ENCODE data around the gene EFR3B.
"Not testable (repeated sequence)": the region's sequence is repeated elsewhere in the genome, so short reads cannot be mapped to it uniquely, and the experiment has no call there.

EFR3B gene, protein sequence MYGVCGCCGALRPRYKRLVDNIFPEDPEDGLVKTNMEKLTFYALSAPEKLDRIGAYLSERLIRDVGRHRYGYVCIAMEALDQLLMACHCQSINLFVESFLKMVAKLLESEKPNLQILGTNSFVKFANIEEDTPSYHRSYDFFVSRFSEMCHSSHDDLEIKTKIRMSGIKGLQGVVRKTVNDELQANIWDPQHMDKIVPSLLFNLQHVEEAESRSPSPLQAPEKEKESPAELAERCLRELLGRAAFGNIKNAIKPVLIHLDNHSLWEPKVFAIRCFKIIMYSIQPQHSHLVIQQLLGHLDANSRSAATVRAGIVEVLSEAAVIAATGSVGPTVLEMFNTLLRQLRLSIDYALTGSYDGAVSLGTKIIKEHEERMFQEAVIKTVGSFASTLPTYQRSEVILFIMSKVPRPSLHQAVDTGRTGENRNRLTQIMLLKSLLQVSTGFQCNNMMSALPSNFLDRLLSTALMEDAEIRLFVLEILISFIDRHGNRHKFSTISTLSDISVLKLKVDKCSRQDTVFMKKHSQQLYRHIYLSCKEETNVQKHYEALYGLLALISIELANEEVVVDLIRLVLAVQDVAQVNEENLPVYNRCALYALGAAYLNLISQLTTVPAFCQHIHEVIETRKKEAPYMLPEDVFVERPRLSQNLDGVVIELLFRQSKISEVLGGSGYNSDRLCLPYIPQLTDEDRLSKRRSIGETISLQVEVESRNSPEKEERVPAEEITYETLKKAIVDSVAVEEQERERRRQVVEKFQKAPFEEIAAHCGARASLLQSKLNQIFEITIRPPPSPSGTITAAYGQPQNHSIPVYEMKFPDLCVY

DNA sequence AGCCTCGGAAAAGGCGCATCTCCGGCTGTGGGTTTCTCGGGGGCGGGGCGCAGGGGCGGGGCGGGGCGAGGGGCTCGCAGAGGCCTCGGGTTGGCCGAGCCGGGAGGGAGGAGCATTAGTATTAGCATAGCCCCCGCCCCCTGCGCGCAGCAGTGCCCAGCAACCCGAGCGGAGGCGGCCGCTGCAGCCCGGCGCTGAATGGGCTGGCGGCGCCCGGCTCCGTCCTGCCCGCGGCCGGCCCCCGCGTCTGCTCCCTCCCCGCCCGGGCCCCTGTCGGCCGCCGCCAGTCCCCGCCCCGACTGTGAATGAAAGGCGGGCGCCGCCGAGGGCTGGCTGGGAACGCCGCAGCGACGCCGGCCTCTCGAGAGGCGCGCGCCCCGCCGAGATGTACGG, at the start of gene EFR3B:
TSS of gene EFR3B (plus strand) at position 149 of the 393 bp plus-strand sequence. CDS start at position 386, 237 bp downstream.
- peak; percentile 86 for DNase-seq

DNA sequence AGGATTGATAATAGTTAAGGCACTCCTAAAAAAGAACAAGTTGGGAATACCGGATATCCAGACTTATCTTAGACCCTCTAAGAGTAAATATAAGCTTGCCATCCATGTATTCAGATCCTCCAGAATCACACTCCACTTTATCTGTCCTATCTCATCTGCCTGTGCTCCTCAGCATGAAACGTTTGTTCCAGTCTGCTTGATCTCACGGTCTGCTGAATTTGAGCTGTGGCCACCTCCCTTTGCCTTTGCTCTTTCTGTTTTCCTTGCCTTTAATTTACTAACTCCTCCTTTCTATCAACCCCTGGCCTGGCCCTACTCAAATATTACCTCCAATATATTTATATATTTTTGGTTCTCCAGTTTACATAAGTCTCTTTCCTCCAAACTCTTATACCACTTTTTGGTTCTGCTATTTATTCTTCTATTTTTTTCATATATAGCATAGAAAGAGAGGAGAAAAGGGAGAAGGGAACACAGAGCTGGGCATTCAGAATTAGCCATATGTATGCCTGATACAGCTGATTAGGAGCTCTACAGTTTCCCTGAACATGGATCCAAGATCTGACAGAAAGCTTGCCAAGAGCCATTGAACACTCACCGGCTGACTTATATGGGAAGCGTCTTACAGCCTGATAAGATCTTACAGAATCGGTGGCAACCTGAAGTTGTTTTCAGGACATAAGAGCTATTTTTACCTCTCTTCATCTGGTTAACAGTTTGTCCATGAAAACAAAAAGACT, 48.3 kb upstream of the EFR3B start:
- DNase-seq = peak; percentile 39

DNA sequence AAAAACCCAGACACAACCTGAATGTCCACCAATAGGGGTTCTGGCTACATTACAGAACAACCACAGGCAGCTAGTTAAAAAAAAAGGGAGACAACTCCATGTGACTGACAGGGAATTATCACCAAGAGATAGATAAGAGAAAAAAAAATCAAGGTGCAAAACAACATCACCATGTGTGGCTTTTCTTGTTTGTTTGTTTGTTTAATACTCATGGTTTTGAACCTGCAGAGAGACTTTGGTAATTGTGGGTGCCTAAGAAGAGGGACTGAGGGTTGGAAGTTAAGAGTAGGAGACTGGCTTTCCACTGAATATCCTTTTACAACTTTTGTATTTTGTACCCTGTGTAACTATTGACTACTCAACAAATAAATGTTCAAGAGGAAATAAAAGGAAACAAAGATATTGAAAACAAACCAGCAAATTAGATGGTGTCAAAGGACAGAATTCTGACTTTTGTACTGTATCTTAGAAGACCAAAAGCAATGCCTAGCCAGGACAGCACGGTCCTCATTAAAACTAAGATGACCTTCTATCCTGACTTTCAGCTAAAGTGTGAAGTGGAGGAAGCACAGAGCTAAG, 47.6 kb upstream of the EFR3B start:
- DNase-seq = no peak

DNA sequence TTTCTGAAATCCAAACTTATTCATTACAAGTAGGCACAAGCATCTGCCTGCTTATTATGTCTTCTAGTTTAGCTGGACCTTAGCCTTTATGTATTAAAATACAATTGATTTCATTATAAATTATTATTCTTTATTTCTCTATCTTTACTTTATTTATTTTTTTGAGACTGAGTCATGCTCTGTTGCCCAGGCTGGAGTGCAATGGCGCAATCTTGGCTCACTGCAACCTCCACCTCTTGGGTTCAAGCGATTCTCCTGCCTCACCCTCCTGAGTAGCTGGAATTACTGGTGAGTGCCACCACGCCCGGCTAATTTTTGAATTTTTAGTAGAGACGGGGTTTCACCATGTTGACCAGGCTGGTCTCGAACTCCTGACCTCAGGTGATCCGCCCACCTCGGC, 42.8 kb upstream of the EFR3B start:
- DNase-seq = not testable (repeated sequence)

DNA sequence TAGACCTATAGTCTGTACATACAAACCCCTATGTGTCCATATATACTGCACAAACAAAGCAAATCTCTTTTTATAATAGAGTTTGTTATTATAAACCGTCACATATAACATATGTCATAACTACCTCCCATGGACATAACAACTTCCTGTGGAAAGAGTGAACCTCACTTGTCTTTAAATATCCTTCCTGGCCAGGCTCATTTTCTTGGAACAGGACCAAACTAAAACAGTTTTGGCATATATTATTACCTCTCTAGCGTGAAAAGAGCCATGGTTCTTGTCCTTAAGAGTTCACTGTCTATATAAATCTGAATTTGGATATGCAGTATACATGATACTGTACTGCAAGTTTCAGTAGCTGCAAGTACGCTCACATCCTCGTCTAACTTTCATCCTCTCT, 41.8 kb upstream of the EFR3B start:
- no peak for DNase-seq

DNA sequence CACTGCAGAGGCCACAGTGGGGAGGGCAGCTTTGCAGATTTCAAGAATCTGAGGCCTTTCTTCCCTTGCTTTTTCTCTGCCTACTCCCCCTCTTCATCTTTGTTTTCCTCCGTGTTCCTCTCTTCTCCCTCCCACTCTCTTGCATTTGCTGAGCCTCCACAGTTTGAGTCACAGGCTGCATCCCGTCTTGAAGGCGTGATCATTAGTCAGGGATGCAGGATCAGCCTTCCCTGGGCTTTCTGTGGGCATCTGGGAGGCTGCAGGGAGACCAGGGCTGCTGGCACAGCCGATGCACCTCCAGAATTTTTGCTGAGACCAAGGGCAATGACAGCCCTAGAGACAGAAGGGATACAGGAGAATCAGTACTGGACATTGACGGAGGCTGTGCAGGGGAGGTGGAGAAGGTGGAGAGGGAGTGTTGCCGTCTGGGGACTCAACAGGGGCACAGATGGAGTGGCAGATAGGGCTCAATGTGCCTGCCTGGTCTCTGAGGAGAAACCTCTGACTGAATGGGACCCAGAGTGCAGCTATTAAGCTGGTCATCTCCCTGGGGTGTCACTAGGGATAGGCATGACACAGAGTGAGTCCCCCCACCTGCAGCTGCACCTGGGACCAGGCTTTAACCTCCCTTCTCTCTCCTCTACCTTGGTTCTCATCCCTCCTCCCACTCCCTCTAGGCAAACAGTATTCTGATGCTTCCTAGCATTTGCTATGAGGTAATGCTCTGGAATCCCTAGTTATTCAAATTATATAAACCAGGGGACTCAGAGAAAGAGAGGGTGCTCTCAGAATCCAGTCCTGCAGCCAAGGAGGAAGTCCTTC, 41.2 kb upstream of the EFR3B start:
- DNase-seq = no peak

DNA sequence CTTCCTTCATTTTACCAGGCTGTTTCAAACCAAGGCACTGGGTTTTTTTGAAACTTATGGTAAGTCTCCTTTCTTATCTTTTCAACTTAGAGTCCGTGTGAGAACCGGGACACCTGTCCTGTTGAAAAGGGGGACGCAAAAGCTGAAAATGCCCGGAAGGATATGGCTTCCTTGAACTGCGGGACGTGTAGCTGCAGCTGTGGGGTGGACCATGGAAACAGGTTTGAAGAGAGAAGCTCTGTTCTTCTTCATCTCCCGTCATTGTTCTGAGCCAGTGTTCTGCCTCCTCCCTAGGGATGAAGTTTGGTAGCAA, 40.6 kb upstream of the EFR3B start:
- DNase-seq = no peak

DNA sequence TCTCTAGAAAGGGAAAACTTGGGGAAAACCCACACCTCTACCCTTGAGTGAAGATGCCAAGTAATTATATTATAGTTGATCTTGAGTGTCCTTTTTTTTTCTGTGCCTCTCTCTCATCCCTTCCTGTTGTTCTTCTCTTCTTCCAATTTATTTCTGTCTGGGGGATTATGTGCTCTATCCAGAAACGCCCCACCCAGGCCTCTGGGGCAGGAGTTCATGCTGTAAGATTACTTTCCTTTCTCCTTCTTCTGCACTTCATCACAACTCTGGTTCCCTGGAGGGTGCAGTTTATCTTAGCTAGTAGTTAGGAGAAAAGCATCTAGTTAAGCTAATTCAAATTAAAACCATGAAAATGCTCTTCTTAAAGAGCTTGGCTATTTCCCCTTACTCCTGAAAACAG, 39.8 kb upstream of the EFR3B start:
- no peak for DNase-seq

DNA sequence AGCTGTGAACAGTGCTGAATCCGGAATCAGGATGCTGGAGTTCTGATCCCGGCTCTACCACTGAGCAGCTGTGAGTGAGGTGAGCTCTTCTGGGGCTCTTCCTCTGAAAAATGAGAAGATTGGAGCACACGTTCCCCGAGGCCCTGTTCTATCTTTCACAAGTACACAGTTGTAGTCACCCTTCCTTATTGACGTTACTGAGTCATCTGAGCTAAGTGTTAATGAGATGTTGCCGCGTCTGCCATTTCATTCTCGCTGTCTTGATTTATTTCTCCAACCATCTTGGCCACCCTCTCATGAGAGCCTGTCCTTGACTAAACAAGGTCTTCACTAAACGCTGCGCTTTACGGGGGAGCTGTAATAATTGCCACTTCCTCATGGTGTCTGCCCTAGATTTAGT, 31.9 kb upstream of the EFR3B start:
- no peak for DNase-seq

DNA sequence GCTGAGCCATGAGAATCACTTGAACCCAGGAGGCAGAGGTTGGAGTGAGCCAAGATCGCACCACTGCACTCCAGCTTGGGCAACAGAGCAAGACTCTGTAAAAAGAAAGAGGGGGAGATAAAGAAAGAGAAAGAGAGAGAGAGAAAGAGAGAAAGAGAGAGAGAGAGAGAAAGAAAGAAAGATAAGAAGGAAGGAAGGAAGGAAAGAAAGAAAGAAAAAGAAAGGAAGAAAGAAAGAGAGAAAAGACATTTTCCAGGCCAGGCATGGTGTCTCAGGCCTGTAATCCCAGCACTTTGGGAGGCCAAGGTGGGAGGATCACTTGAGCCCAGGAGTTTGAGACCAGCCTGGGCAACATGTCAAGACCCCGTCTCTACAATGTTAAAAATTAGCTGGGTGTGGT, 30.5 kb upstream of the EFR3B start:
- not testable (repeated sequence) for DNase-seq

DNA sequence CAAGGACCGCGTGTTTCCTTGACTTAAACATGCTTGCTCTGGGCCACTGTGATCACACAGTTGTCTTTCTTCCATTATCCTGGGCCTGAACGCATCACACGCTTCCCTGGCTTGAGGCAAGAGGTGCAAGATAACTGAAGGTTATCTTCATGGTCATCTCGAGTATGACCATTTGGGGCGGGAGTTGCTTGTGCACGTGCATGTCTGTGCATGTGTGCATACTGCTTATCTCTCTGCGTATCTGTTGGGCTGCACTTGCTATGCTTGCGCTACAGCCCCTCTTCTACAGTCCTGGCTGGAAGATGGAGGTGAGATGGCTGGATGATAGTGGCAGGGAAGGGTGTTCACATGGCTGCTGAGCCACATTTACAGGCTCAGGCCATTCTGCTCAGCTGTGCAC, 27.2 kb upstream of the EFR3B start:
- DNase-seq = no peak

DNA sequence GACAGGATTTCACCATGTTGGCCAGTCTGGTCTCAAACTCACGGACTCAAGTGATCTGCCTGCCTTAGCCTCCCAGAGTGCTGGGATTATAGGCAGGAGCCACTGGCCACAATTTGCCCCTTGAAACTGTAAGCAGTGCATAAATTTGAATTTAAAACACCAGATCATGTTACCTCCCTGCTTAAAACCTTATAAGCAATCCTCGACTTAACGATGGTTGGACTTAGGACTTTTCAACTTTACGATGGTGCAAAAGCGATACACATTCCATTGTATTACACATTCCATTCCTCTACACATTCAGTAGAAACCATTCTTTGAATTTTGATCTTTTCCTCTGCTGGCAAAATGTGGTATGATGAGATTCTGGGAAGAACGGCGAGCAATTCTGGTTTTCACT, 23.2 kb upstream of the EFR3B start:
- DNase-seq = peak; percentile 67

DNA sequence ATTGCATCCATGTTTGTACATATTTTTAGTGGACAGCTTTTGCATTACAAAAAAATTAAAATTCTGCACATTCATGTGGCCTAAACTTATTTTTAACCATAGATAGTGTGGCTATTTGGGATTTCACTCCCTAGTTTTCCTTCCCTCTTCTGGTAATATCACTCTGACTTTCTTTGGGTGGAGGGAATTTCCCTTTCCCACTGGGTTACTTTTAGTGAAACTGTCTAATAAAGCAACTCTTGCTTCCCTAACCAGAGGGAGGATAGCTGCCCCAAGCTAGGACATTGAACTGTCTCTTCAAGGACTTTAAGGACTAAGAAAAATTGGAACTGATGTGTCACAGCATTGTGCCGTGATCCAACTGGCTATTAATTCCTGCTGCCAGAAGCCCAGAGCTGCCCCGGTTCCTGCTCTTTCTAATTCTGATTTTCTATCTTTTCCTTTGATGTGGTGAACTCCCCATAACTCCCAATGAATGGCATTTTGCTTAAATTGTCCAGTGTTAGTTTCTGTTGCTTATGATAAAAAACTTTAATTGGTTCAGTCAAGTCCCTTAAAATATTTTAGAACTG, 20.0 kb upstream of the EFR3B start:
- DNase-seq = no peak

DNA sequence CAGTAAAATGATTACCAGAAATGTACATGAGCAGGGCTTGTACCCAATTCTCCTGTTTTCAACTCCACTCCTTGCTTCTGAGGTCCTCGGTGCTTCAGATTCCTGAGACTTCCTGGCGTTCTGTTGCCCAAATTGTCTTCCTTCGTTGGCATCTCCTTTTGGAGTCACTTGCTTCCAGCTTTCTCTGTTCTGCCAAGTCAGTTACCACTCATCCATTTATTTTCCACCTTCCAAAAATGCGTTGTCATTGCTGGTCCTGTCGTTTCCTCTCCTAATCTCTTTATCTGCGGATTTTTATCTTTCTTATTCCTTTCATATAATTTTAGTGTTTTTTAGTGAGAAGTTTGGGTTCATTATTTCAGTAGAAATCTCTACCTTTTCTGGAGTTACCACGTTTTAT, 18.5 kb upstream of the EFR3B start:
- DNase-seq = no peak

DNA sequence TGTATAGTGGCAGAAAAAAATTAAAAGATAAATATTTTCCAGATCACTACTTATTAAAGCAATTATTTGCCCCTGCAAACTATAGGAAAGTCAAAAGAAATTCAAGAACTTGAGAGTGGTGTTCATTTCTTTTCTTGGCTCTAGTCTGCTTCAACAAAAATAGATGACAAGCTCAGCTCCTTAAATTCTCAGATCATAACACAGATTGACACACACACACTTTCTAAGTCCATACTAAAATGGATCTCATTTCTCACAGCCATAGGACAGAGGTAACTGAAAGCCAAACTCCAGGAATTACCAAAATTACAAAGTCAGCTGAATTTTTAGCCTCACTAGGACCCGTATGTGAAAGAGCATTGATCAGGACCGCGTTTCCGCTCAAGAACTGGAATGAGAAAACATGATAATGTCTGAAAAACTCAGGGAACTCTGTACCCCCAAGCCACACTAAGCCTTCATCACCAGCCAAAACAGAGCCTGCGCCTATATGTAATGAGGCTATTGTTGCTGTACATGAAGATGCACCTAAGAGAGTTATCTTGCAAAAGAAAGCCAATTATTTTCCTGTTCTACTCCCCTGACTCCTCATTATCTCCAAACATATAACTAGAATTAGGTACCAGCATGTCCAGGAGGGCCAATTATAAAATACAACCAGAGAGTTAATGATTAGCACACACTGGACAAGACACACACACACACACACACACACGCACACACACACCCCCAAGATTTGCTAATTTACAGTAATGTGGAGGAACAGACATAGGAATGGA, 16.5 kb upstream of the EFR3B start:
- DNase-seq = no peak

DNA sequence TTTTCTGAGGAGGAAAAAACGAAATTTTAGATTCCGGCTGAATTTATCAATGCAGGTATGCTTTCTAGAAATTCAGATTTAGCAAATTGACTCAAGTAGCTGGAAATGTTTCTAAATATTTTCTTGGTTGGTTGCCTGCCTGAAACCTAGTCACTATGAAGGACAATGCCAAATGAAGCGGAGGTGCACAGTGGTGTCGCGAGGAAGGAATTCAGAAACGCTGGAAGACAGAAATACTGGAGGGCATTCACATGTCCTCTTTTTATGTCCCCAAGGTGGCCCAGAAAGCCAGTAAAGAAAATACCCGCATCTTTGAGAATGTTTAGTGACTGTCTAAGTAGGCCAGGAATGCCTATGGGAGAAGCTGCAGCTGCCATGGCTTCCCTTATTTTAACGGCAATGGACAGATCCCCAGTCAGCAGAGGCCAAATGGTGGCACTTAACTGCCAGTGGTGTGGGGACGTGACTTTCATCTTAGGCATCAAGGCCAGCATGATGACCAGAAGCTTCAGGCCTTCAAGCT, 15.8 kb upstream of the EFR3B start:
- DNase-seq = no peak

DNA sequence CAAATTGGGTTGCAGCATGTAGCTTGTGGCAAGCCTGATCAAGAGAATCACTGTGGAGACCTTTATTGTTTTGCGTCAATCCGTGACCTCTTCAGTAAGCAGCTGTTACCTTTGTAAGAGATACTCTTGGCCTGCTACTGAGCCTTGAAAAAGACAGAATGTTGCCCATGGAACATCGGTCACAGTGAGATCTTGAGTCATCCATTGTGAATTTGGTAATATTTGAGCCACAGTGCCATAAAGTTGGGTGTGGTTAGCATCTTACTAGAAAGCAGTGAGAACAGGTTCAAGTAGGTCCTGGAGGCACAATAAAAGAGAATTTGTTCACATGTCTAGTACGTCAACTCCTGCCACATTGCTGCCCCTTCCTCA, 12.7 kb upstream of the EFR3B start:
- no peak for DNase-seq

DNA sequence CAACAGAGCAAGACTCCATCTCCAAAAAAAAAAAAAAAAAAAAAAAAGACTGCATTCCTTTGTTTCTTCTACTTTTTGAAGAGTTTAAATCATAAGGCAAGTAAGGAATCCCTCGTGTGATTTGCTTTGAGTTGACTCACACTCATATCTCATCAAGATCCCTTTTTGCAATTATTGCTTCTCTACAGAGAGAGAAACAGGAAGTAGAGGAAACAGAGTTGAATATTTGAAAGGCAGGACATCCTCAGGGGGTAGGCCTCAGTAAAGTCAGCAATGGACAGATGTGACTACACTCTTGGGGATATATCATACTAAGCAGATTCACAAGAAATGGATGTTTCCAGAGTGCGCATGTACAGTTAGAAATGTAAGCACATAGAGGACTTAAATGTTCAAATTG, 11.2 kb upstream of the EFR3B start:
- DNase-seq = no peak

DNA sequence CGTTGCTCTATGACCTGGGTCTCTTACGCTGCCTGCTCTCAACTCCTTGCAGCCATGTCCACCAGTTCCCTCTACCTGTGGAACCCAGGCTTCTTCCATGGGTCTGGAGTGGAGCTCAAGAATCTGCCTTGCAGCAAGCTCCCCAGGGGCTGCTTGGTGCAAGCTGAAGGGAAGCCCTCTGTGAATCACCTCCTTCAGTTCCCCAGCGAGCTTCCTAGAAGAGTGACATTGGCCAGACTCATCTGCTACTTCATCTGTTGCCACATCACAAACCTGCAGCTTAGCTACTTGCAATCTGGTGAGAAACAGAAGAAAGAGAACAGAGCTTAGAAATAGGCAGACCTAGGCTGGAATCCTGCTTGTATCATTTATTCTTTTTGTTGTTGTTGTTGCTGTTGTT, 9.8 kb upstream of the EFR3B start:
- DNase-seq = no peak

DNA sequence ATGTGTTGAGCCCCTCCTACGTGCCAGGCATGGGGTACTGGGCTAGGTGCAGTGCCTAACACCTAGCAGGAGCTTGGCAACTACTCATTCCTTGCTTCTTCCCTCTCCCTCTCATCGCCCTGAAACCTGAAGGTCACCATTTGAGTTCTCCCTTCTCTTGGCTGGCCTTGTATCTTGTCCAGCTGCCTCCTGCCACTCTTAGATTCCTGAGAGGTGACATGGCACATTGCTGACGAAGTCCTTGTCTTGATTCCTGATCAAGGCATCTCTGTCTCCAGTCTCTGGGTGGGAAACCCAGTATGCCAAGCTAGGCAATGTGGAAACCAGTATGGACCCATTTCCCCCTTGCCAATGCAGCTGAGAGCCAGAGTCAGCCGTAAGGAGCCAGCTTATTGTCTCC, 9.0 kb upstream of the EFR3B start:
- no peak for DNase-seq

DNA sequence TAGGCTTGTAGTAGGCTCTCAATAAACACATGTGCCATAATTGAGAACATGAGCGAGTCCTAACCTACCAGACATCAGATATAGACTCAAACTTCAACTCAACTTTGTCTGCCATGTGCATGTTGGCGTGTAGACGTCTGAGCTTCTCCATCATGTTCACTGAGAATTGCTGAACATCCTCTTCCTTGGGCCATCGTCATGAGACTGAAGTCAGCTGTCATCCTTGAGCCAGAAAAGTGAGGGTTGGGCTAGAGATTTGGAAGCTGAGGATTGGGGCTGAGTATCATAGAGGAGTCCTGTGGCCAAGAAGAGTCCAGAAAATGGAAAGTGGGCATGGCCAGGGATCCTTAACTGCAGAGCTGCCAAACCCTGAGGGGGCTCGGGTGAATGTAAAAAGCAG, 7.8 kb upstream of the EFR3B start:
- no peak for DNase-seq

Data from NCI-H526 treated with DMSO at 0.1 percent for 48 hours (cell line).